ENCODE results near the gene SPO11.

Gene SPO11

DNA sequence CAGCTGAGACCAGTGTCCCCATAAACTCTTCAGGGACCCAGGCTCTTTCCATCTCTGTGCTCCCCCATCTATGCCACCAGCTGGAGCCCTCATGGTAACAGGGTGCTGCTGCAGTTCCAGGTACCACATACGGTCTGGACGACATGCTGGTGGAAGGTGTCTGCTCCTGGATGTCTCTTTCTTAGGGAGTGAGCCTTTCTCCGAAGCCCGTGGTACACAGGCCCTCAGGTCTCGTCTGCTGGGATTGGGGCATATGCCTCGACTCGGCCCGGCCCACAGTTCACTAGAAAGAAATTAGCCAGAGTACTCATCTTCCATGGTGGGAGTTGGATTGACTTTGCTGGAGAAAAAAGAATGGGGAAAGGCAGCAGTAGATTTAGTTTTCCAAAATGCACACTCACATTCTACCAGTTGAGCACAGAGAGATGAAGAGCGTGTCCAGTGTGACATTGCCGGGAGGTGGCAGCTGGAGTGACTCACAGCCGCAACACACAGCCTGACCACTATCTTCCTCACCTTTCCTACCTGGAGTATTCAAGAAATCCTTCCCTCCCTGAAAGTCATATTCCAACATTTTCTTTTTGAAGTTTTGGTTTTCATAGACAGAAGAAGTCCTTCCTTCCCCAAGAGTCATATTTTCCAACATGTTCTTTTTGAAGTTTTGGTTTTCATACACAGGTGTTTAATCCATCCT lies 18.6 kb upstream of the SPO11 start:
- no peak for DNase-seq

DNA sequence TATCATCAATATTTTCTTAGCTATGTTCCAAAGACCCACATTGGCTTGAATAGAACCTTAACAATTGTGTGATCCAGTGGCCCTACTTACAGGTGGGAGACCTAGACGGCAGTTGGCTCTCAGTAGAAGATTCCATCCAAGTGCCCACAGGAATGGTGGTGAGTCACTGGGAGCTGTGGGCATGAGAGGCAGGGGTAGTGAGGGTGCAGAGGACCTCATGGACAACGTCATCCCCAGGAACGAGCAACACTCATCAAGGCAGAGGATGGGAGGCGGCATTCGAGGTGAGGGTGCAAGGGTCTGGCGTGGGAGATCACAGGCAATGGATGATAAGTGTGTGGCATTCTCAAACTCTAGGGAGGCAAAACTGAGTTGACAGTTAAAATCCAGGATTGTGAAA lies 17.5 kb upstream of the SPO11 start:
- no peak for DNase-seq

DNA sequence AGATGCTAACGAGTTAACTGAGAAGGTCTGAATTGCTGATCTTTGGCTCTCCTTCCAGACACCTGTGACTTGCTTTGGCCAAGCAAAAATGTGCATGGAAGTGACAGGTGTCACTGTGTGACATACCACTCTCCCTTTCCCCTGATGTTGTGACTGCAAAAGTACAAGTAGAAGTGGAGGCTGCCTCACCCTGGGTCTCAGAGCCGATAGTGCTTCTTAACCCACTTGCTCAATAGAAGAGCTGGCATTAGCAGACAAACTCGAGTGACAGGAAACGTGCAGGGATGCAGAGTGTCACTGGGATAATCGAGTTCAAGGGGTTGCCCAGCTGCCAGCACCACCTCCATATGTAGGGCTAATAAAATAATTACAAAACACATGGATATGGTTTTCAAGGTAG lies 16.4 kb upstream of the SPO11 start:
- no peak for DNase-seq

DNA sequence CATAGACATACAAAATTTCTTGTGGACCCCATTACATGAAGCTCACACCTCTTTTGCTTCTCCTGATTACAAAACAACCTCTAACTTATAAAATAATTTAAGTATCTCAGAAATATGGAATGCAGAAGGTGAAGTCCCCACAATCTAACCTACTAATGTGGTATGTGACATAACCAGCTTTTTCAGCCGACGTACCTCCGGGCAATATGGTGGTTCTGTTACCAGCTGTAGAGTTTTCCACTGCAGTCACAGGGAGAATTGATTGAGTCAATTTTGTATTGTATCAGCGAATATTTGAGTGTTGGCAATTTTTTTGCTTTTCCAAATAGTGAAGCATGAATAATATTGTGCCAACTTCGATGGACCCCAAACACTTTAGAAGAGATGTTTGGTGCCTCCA lies 15.7 kb upstream of the SPO11 start:
- DNase-seq, result no peak

DNA sequence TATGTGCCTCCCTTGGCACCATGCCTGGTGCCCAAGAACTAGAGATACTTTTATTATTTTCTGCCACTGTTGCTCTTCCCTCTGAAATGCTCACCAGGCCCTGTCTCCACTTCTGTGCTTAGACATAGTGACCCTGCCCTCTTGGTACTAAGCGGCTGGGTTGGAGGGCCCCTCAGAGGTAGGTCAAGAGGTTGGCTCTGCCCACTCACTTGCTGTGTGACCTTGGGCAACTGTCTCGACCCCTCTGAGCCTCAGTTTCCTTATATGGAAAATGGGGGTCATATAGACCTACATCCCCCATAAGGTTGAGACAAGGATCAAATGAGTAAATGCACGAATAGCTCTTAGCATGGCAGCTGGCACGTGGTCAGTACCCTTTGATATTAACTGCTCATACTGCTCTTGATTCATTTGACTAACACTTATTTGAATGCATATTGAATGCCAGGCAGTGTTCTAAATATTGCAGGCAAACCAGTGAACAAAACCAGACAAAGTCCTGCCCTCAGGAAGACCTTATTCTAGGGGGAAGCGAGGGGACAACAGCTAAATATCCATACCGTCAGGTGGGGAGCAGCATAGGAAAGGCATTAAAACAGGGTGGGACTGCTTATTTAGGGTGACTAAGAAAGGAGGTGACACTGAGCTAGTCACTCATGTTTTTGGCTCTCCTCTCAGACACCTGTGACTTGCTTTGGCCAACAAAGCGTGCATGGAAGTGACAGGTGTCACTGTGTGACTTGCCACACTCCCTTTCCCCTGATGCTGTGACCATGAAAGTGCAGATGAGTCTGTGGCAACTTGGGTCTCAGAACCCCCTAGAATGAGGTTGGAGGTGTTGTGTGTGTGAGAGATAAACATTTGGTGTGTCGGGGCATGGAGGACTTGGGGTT lies 14.3 kb upstream of the SPO11 start:
- no peak for DNase-seq

DNA sequence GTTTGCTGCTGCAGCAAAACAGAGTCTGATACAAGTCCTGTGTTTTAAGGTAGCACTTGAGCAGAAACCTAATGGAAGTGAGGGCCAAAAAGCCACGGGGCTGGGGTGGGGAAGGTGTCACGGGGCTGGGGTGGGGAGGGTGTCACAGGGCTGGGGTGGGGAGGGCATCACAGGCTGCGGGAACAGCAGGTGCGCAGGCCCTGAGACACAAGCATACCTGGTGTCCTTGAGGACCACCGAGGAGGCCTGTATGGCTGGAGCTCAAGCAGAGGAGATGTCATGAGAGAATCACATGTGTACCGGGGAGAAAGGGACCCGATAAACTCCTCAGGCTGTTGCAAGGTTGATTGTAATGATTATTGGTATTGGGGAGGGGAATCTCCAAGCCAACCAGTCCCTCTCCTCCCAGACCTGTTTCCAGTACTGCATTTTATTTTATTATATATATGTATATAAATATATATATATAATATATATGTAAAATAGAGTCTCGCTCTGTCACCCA lies 13.6 kb upstream of the SPO11 start:
- no peak for DNase-seq

DNA sequence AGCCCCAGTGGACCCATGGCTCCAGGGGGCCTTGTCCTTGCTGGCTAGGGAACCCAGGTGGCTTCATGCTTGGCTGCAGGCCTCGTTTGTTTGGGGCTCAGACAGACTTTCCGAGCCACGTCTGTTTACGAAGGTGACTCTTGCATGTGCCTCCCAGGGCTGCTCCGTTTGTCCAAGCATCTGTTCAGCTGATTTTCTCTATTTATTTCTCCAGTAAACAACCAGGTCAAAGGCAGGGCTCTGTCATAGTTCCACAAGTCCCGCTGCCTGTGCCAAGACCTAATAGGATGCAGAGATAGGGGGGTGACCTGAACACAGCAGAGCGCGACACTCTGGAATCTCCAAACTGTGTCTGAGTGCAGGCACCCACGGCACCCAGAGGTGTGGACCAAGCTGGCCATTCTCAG lies 12.8 kb upstream of the SPO11 start:
- DNase-seq, result peak; percentile 2

DNA sequence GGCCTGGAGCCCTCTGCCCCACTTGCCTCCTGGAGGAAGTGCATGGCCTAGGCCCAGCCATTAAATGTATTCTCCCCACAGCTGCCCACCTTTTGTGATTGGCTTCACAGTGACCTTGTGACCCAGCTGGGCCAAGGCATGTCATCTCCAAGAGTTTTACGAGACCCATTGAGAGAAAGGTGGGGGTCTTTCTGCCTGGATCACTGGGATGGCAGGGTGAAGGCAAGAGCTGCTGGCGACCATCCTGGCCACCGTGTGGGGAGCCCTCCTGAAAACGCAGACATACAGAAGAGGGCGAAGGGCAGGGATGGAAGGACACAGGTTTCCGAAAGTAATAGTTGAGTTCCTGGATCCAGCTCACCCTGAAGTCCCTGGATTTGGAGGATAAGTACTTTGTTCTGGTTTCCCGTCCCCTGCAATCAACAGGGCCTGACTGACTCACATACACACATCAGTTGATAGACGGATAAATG lies 12.3 kb upstream of the SPO11 start:
- no peak for DNase-seq

DNA sequence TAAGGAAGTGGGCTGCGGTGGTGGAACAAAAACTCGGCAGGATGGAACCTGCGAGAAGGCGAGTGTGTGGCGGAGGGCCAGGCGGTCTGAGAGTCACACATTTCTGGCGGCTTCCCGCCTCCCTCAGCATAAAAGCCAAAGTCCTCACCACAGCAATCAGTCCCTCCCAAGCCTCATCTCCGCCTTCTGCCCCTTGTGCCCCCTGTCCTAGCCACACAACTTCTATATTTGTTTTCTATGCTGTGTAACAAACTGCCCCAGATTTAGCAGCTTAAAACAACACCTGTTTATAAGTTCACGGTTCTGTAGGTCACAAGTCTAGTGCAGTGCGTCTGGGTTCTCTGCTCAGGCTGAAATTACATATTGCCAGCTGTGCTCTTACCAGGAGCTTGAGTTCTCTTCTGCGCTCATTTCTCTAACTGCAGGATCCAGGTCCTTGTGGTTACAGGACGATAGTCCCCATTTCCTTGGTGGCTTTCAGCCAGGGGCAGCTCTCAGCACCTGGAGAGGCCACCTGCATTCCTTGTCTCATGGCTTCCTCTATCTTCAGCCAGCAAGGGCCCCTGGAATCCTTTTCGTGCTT lies 11.7 kb upstream of the SPO11 start:
- no peak for DNase-seq

DNA sequence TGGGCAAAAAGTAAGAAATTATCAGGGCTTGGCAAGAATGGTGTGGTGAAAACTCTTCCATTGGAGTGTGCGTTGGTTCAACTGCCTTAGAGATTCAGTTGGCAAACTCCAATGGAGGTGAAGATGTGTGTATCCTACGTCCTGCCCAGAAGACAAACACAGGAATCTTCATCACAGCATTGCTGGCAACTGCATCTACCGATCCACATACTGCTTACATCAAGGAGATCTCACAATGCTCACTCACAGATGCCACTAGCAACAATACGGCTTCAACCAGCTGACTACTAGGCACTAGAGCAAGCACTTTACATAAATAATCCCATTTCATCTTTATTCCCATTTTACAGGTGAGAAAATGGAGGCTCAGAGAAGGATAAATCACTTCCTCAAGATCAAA lies 10.0 kb upstream of the SPO11 start:
- no peak for DNase-seq

DNA sequence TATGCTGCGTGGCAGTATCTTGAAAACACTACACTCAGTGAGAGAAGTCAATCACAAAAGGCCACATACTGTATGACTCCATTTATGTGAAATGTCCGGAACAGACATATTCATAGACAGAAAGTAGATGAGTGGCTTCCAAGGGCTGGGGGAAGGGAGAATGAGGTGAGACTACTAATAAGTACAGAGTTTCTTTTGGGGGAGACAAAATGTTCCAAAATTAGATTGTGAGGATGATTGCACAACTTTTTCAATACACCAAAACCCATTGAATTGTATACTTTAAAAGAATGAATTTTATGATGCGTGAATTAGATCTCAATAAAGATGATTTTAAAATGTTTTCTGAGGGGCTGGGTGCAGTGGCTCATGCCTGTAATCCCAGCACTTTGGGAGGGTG lies 9.2 kb upstream of the SPO11 start:
- DNase-seq, result no peak

DNA sequence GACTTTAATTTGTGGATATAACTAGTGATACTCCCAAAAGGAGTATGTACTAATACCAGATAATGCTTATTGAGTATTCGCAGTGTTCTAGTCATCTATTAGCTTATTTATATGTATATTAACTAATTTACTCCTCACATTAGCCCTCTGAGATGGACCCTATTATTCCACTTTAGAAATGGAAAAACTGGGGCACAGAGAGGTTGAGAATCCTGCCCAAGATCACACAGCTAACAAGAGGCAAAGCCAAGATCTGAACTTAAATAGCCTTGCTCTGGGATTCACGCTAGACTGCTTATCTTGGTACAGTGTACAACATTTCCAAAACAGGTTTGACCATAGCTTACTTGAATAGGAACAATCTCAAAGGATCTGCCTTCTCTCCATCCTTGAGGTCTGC lies 8.5 kb upstream of the SPO11 start:
- no peak for DNase-seq

DNA sequence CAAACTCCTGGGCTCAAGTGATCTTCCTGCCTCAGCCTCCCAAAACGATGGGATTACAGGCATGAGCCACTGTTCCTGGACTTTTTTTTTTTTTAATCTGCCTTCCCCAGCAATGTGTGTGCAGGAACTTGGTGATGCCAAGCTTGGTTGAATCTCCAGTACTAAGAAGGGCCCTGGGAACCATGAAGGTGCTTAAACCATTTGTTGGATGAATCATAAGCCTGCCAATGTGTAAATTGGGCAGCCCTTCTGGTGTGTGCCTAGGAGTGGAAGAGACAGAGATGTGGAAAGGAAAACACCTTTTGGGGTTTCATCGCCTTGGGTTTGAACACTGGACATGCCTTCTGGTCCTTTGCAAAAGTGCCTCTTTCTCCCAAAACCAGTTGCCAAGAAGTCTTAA lies 7.1 kb upstream of the SPO11 start:
- no peak for DNase-seq

DNA sequence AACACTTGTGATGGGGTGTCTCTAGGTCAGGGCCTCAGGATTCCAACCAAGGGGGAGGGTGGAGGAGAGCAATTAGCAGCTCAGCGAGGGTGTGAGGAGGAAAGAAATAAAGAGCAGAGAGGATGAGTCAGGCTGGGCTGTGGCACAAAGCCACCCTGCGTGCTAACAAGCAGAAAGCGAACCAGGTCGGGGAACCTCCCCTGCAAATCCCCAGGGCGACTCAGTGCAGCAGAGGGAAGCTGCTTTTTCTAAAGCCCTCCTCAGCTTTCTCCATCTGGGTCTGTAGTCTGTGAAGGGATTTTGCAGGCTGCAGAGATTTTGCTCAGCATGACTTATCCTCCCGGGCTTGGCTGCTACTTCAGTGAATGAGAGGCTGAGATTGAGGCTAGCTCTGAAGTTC lies 6.6 kb upstream of the SPO11 start:
- peak; percentile 80 for DNase-seq

DNA sequence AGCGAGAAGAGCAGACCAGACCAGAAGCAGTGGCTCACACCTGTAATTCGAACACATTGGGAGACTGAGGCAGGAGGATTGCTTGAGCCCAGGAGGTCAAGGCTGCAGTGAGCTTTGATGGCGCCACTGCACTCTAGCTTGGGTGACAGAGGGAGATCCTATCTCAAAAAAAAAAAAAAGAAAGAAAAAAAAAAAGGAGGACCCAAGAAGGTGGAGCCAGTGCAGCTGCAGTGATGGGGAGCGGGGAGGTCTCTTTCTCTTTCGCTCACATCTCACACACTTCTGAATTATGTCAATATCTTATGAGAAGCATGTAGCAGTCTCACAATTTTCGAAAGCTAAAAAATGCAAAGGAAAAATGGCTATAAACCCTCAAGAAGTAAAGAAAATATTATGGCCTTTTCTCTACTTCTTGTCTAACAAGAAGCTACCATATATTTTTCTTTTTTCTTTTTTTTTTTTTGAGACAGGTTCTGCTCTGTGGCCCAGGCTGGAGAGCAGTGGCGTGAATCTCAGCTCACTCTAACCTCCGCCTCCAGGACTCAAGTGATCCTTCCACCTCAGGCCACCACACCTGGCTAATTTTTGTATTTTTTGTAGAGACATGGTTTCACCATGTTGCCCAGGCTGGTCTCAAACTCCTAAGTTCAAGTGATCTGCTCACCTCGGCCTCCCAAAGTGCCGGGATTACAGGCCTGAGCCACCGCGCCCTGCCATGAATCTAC lies 3.8 kb upstream of the SPO11 start:
- no peak for DNase-seq

DNA sequence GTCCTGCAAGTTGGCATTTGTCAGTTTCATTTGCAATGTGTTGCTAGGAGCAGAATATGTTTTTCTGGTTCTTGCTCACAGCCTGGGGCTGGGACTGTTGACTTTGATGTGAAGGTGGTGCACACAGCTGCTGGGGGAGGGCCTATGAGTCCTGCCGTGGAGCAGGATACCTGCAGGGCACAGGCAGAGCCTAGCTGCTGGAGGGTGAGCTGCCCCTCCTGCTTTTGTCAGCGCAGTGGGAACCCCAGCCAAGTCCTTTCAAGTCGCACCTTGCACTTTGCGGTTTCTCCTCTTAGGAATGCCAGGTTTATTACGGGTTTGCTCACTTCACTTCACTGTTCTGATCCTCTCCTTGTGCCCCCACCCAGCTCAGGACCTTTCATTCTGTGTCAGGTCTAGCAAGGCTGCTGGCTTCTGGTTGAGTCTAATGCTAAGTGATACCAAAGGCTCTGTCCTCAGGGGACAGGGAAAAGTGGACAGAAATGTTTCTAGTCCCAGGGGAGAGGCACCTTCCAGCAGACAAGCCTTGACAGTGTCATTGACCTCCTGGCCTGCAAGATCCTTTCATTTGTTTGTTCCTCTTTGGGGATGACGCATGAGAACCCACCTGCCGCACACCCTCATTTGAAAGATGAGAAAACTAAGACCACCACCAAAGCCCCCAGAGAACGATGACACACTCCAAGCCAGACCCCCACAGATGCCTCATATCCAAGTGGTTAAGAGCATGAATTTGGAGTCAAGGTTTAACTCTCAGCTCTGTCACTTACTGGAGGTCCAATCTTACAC lies 2.7 kb upstream of the SPO11 start:
- peak; percentile 82 for DNase-seq

DNA sequence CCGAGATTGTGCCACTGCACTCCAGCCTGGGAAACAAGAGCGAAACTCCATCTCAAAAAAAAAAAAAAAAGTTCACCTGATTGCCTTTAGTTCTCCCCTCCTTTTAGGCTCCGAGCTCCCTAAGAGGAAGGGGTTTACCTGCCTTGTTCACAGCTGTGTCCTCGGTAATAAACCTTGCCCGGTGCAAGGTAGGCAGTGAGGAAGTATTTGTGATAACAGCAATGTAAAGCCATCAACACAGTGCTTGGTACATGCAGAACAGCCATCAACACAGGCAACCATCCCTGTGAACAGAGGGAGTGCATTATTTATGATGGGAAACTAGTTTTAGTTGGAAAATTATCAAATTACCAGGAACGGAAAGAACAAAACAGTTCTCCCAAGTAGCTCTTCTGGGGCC lies 1.8 kb upstream of the SPO11 start:
- DNase-seq, result no peak

DNA sequence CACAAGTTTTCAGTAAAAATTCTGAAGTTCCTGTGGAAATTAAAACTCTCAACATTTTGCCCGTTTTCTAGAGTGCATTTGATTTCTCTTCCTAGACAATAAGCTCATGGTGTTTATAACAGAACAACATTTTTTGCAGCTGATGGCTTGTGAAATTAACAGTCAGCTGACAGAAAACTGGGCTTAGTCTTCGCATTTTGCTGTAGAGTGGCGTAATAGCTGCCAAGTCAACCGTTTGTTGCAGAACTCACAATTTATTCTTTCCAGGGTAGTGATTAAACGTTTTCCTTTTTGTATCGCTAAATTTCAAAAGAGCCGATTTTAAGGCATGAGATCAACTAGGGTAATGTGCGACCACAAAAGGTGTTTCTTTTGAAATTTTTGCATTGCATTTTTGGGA lies 1.4 kb downstream of the SPO11 start:
- DNase-seq, result no peak

DNA sequence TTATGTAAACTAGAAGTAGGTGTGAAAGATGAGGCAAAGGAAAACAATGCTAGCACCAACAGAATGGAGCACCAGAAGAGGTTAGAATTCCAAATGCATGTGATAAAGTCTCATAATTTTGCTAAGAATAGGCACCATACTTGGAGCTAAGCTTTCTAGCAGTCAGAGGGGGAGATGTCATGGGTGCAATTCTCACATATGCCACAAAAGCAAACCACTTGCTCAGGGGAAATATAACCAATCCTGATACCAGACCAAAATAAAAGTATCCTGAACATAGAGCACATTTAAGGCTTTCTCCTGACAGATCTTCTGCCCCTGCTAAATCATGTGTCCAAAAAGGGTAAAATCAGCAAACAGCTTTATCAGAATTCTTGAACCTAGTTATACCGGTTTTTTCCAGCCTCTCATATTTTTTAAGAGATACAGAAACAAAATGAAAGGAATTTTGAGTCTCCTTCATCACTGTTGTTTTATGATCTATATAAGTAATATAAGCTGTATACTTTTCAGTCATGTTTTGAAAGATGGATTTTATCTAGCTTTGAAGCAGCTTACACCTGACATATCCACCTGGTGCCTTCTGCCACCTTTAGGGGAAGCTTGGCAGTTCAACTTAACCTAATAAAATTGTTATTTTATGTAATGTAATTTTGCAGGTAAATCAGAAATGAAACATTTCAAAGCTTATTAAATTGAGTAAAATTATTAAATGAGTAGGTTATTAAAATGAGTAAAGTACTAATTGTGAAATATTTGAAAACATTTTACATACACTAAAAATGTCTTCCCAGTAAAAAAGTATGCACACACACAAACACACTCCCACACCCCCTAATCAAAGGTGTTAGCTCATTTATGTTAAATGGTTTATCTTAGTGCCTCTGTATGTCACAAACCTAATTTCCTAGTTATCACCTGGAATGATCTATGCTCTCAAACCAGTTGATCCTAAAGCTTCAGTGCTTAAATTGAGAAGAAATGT lies 2.8 kb downstream of the SPO11 start:
- peak; percentile 27 for DNase-seq

DNA sequence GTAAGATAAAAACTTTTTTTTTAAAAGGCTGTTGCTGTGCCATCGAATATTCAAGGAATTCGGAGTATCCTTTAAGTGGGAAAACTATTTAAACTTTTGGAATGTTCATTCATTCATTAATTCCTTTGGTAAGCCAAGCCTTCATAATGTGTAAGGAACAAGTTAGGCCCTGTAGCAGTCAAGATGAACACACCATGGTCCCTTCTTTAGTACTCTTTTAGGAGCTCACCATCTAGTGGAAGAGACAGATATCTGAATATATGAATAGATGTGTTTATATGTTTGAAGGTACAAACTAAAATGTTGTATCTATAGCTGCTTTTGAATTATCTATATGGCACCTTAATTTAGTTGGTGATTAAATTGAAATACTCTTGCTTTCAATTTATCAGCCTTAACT lies 5.8 kb downstream of the SPO11 start:
- peak; percentile 20 for DNase-seq

DNA sequence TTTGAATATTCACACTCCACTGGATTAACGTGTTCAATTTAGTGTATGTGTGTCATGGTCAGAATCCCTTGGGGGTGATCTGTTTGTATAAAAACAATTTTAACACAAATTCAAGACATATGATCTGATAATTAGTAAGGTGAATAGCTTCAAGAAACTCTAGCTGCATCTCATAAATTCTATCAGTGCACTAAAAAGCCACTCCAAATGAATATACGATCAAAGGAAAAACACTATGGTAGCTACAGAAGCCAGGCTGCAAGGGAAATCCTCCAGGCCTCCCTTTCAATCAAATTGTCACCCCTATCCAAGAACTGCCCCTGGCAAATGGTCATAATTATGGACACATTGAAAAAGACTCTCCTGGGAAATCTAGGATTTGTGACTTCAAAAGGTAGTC lies 12.1 kb downstream of the SPO11 start:
- peak; percentile 11 for DNase-seq
